CD4-positive, alpha-beta T cell (primary cell): ENCODE data around the gene SPIB. TPM values are rescaled to one million over a fixed set of nuclear protein-coding genes. Genes with fewer than 3 reads are reported as not detected.

Experiments
- ATAC-seq: fragments of 200-7000 bp; cut with Tn5 transposase; one replicate; pipeline ENCODE4 v1.10.0; 2022; ENCODE audit warnings: mild to moderate bottlenecking; ENCODE audit not compliant: poor library complexity
- CTCF ChIA-PET: fragments of 350-600 bp; sonication (Branson Sonifier 250); formaldehyde crosslinking; loops from one replicate; lab custom pipeline; 2021; ENCODE audit warnings: antibody characterized with exemption, inconsistent platforms; lab: Charles Lee
- POLR2A ChIA-PET: fragments of 350-600 bp; sonication (Branson Sonifier 250); formaldehyde crosslinking; loops from one replicate; lab custom pipeline; 2021; ENCODE audit warnings: antibody characterized with exemption, inconsistent platforms; lab: Charles Lee
- DNase-seq, 14 experiments: peaks; one replicate each; pipeline ENCODE4 v3.0.0-alpha.2; 2013 to 2020; ENCODE audit warnings: mixed read lengths in 2 of 14
- H3K27ac ChIP-seq, 2 donors: one replicate each; pipeline versions ENCODE4 v1.5.1 to v1.7.0; 2013; ENCODE audit warnings: low read length in 2 of 2, low read depth in 1 of 2, mild to moderate bottlenecking in 1 of 2
- H3K27me3 ChIP-seq, 2 experiments: 1 replicate in 1 of 2; 2 replicates in 1 of 2; pipeline versions ENCODE4 v1.6.1 to v1.7.0; 2013; ENCODE audit warnings: low read length in 2 of 2, control low read depth in 1 of 2, mild to moderate bottlenecking in 1 of 2, moderate library complexity in 1 of 2; ENCODE audit not compliant: insufficient read depth in 2 of 2, control insufficient read depth in 1 of 2
- H3K36me3 ChIP-seq: one replicate; pipeline ENCODE4 v1.6.1; 2013; ENCODE audit warnings: low read length, control low read depth; ENCODE audit not compliant: insufficient read depth
- H3K4me1 ChIP-seq: one replicate; pipeline ENCODE4 v1.6.1; 2013; ENCODE audit warnings: low read length, control low read depth; ENCODE audit not compliant: insufficient read depth
- H3K4me3 ChIP-seq: one replicate; pipeline ENCODE4 v1.5.1; 2013; ENCODE audit warnings: mild to moderate bottlenecking, low read length, moderate library complexity
- H3K9me3 ChIP-seq, 2 experiments: 1 replicate in 1 of 2; 2 replicates in 1 of 2; pipeline versions ENCODE4 v1.6.1 to v1.7.0; 2013; ENCODE audit warnings: low read length in 2 of 2, mild to moderate bottlenecking in 2 of 2, control low read depth in 1 of 2, moderate library complexity in 1 of 2; ENCODE audit not compliant: control insufficient read depth in 1 of 2, insufficient read depth in 1 of 2
- H3K27ac Mint-ChIP-seq: one replicate; pipeline ENCODE4 v1.8.0; 2020; ENCODE audit warnings: mixed read lengths
- H3K27me3 Mint-ChIP-seq: one replicate; pipeline ENCODE4 v1.8.0; 2021; ENCODE audit warnings: mixed read lengths
- H3K36me3 Mint-ChIP-seq: one replicate; pipeline ENCODE4 v1.8.0; 2021; ENCODE audit warnings: low read depth, mixed read lengths
- H3K4me1 Mint-ChIP-seq: one replicate; pipeline ENCODE4 v1.8.0; 2021; ENCODE audit warnings: low read depth, mixed read lengths
- H3K4me3 Mint-ChIP-seq: one replicate; pipeline ENCODE4 v1.8.0; 2020; ENCODE audit warnings: mild to moderate bottlenecking, mixed read lengths
- H3K9me3 Mint-ChIP-seq: one replicate; pipeline ENCODE4 v1.8.0; 2020; ENCODE audit warnings: mixed read lengths
- CTCF ChIP-seq: fragments of 200-600 bp; IDR thresholded peaks from one replicate; pipeline ENCODE4 v1.8.0; 2022; ENCODE audit warnings: antibody characterized with exemption, mild to moderate bottlenecking
- intact Hi-C, 2 experiments: fragments of 100-400 bp; cut with DNase I in 1 of 2; cut with micrococcal nuclease in 1 of 2; formaldehyde crosslinking; loops; one replicate each; pipeline versions ENCODE4 v1.15.1 to v1.9.0; 2023 to 2025; cut with DNase I, micrococcal nuclease
- total RNA-seq, 174 experiments: library from RNA in 2 of 174; stranded (reverse) in 2 of 174; gene quantifications; one replicate each; pipeline ENCODE4 v1.2.3 and lab custom pipeline; 2021 to 2026

The SPIB gene
- total RNA-seq, 2 experiments from 2014 or later: 0.42 to 0.52 TPM

DNA sequence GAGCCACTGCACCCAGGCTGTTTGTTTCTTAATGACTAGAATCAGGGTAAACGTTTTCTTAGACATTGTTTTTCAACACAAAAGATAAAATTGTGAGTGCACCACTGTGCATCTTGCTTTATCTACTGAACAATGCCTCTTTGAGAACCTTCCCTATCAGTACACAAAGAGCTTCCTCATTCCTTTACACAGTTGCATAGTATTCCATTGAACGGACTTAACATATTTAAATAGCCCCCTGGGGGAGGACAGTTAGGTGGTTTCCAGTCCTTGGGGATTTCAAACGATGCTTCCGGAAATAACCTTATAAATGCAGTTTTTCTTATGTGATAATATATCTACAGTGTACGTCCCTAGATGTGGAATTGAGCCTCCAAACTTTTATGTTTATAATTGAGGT, 26.0 kb upstream of the SPIB start:
- intact Hi-C loops: loop anchor here in 1 of 2 experiments (2.0 kb wide), 1 partner anchor 20 kb away; no protein-coding TSS in a partner anchor
- POLR2A ChIA-PET: no interaction called here
- DNase-seq: no peak
- no peaks in the 10 kb centered on the region for H3K9me3 Mint-ChIP-seq
- H3K4me3 Mint-ChIP-seq: no peak overlapping the region
- H3K36me3 ChIP-seq: peaks cover 3% of the 10 kb centered on the region
- peaks cover 25% of the 10 kb centered on the region for H3K36me3 Mint-ChIP-seq
- CTCF ChIA-PET: no interaction called here
- H3K9me3 ChIP-seq: no peaks in the 10 kb centered on the region
- TF ChIP-seq CTCF: no peak
- no peak for ATAC-seq
- no peaks in the 10 kb centered on the region for H3K27me3 ChIP-seq
- H3K27ac ChIP-seq: no peak overlapping the region
- H3K27ac Mint-ChIP-seq: no peak overlapping the region
- peaks cover 5% of the 10 kb centered on the region for H3K4me1 Mint-ChIP-seq
- H3K27me3 Mint-ChIP-seq: no peaks in the 10 kb centered on the region
- H3K4me1 ChIP-seq: no peaks in the 10 kb centered on the region
- no peak overlapping the region for H3K4me3 ChIP-seq

- ChIA-PET POLR2A (no interaction called here), CTCF (no interaction called here)
- Mint-ChIP-seq H3K36me3 (peaks cover 20% of the 10 kb centered on the region), H3K4me1 (no peaks in the 10 kb centered on the region), H3K4me3 (no peak overlapping the region), H3K9me3 (no peaks in the 10 kb centered on the region), H3K27ac (no peak overlapping the region), H3K27me3 (no peaks in the 10 kb centered on the region)
- no peak for DNase-seq
- no peak overlapping the region for H3K27ac ChIP-seq
- no peaks in the 10 kb centered on the region for H3K4me1 ChIP-seq
- intact Hi-C loops: loop anchor here in 1 of 2 experiments (2.0 kb wide), 1 partner anchor 19 kb away; no protein-coding TSS in a partner anchor
- H3K9me3 ChIP-seq: no peaks in the 10 kb centered on the region
- H3K36me3 ChIP-seq: no peaks in the 10 kb centered on the region
- no peaks in the 10 kb centered on the region for H3K27me3 ChIP-seq
- no peak overlapping the region for H3K4me3 ChIP-seq
- TF ChIP-seq CTCF: no peak
- no peak for ATAC-seq
These were observed 25.1 kb upstream of the SPIB start for GRCh38 chr19:50393589-50393988.

DNA sequence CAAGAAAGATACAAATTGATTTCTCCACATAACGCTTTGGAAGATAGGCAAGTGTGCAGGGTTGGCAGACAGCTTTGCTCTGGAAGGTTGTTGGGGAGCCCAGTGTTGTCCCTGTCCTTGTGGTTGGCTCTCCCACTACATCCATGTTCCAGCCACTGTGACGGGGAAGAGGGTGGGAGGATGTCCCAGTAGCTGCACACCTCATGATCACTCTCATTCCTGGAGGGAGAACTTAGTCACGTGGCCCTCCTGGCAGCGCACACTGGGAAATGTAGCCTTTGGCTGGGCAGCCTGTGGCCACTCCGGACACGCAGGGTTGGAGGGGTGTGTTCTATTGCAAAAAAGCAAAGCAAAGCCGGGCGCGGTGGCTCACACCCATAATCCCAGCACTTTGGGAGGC, 24.7 kb upstream of the SPIB start:
- H3K4me3 ChIP-seq: no peak overlapping the region
- Mint-ChIP-seq H3K9me3 (no peaks in the 10 kb centered on the region), H3K27ac (no peak overlapping the region), H3K4me3 (no peak overlapping the region), H3K36me3 (peaks cover 21% of the 10 kb centered on the region), H3K4me1 (no peaks in the 10 kb centered on the region), H3K27me3 (no peaks in the 10 kb centered on the region)
- DNase-seq (no peak), ATAC-seq (no peak)
- TF ChIP-seq CTCF: no peak
- ChIA-PET CTCF (no interaction called here), POLR2A (no interaction called here)
- H3K9me3 ChIP-seq: no peaks in the 10 kb centered on the region
- intact Hi-C loops: no loop called here
- H3K4me1 ChIP-seq: no peaks in the 10 kb centered on the region
- H3K36me3 ChIP-seq: no peaks in the 10 kb centered on the region
- H3K27me3 ChIP-seq: no peaks in the 10 kb centered on the region
- H3K27ac ChIP-seq: no peak overlapping the region
